Diencephalon (tissue), 1 donor: ENCODE results near the gene GDF15. TPM values are rescaled to one million over a fixed set of nuclear protein-coding genes. Genes with fewer than 3 reads are reported as not detected.

ENCODE experiments used
- small RNA-seq: library from RNA; depleted of rRNA; stranded (forward); fragments of <200 nt; gene quantifications from one replicate; pipeline ENCODE3, GENCODE V24; 2014
- total RNA-seq: library from RNA; depleted of rRNA; stranded (reverse); fragments of >200 nt; gene quantifications from one replicate; pipeline ENCODE4 v1.2.3, GENCODE V29; 2014

The GDF15 gene, protein sequence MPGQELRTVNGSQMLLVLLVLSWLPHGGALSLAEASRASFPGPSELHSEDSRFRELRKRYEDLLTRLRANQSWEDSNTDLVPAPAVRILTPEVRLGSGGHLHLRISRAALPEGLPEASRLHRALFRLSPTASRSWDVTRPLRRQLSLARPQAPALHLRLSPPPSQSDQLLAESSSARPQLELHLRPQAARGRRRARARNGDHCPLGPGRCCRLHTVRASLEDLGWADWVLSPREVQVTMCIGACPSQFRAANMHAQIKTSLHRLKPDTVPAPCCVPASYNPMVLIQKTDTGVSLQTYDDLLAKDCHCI
- 0.46 TPM for total RNA-seq

DNA sequence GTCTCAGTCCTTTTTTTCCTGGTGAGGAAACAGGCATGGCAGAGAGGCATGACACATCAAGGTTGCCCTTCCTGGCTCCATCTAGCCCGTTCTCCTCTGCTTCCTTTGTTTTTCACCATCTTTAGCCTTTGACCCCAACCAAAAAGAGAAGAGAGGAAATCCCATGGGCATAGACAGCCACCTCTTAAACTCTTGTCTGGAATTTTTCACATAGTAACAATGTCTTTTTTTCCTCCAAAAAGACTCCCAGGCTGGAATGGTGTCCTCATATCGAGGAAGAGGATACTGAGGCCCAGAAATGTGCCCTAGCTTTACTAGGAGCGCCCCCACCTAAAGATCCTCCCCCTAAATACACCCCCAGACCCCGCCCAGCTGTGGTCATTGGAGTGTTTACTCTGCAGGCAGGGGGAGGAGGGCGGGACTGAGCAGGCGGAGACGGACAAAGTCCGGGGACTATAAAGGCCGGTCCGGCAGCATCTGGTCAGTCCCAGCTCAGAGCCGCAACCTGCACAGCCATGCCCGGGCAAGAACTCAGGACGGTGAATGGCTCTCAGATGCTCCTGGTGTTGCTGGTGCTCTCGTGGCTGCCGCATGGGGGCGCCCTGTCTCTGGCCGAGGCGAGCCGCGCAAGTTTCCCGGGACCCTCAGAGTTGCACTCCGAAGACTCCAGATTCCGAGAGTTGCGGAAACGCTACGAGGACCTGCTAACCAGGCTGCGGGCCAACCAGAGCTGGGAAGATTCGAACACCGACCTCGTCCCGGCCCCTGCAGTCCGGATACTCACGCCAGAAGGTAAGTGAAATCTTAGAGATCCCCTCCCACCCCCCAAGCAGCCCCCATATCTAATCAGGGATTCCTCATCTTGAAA lies at the start of gene GDF15:
TSS of gene GDF15 (plus strand) at position 484 of the 868 bp plus-strand sequence. CDS start at position 516, 32 bp downstream.

DNA sequence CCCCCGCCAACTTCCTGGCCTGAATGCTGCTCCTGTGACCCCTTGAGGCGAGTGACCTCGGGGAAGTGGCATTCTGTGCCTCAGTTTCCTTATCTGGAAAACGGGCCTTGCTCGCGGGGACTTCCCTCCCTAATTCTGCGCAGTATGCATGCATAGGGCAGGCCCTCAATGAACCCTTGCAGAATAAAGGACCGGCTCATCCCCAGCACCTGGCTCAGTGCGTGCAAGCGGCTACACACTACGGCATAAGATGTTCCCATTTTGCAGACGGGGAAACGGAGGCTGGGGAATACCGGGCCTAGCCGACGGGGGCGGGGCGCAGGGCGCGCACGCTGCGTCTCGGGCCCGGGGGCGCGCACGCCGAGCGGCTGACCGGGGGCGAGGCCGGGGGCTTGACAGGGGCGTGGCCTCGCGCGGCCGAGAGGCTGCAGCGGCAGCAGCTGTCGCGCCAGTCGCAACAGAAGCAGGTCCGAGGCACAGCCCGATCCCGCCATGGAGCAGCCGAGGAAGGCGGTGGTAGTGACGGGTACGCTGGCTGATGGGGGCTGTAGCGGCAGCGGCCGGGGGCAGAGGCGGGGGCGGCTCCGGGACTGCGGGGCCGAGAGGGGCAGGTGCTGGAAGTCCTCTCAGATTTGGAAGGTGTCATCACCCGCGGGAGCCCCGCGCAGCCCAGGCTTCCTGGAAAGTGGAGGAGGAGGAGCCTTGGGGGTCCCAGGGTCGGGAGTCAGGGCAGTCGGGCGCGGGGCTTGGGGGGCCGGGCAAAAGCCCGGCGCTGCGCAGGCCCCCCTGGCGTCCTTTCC lies 45.6 kb upstream of the GDF15 start, which contains the start of gene PGPEP1:
TSS of gene PGPEP1 (plus strand) at position 409 of the 800 bp plus-strand sequence. CDS start at position 493, 84 bp downstream.

DNA sequence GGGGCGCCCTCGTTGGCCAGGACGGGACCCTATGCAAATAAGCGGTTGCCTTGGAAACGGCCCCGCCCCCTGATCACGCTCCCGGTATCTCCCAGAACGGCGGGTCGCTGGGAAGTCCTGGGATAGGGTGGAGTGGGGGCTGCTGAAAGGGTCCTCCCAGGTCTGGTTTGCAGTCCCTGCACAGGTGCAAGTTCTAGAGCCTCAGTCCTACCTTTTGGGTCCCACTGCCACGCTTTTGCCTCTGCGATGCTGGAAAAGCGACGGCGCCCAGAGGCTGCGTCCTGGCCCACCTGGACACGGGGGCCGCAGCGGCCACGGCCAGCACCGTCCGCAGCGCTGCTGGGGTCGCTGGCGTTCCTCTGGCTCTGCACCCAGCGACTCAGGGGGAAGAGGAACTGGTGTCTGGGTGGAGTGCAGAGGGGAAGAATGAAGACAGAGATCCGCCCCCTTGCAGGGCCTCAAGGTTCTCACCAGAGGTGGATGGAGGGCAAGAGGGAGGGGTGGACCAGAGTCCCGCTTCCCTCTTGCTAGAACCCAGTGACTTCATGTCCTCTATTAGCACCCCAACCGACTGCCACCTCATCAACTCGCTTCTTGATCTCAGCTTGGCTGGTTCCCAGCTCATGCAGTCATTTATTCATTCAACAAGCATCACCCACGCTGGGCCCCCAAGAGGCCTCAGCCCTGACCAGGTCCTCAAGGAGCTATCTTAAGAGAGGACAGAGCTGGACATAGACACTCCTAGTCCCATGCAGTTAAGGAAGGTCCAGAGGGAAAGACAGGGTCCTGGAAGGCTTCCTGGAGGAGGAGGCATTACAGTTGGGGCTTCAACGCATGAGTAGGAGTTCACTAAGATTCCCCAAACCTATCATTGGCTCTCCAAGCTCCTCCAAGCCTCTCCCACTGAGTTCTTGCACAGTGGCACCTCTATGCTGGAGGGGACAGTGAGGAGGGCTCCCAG lies 11.6 kb downstream of the GDF15 start, which contains the start of gene LRRC25:
TSS of gene LRRC25 (minus strand) at position 381 of the 961 bp plus-strand sequence. CDS start 659 bp downstream, outside the sequence.

DNA sequence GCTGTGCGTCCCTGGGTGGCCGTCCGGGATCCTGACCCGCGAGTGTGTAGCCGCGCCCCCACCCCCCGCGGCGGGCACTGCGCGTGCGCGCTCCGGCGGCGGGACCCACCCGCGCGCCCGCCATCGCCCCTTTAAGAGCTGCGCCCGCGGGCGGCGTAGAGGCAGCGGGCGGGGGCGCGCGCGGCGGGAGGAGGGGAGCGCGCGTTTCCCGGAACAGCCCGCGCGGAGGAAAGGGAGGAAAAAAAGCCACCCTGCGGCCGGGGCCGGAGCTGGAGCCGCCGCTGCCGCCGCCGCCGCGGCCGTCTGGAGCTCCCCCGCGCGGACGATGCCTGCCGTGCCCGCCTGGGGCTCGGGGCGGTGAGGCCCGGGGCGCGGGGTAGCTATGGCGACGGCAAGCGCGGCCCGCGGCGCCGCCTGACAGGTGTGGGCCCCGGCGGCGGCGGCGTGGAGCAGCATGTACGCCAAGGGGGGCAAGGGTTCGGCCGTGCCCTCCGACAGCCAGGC lies 33.3 kb downstream of the GDF15 start, which contains the start of gene SSBP4:
TSS of gene SSBP4 (plus strand) at position 204 of the 504 bp plus-strand sequence. CDS start at position 455, 251 bp downstream.

DNA sequence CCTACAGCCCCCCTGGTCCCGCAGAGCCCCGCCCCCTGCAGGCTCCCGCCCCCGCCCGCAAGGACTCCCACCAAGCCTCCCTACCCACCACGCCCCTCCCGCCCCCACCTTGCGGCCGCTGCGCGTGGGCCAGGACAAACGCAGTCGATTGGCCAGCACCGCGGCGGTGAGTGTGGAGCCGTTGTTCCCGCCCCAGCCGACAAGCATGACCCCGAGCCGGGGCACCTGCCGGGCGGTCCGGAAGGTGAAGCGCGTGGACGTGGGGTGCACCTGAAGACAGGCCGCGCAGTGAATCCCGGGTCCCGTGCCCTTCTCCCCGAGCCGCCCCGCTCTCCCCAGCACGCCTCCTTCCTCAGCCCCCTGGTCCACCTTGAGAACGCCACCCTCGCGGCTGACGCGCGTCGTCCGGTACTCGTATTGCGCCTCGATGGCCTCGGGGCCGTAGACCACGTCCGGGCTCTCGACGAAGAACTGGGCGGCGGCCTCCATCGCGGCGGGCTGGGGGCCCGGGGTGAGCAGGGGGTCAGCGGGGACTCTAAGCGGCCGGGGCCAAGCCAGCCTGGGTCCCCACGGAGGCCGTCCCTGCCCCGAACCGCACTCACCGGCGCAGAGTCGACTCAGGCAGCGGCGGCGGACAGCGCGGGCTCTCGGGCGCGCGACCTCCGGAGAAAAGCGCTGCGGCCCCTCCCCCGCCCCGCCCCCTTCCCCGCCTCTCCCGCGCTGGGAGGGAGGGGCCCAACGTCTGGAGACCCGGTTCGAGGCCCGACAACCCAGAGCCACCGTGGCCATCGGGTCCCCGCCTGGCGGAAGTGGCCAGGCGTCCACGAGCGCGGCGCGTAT lies 51.8 kb downstream of the GDF15 start, which contains the start of gene ISYNA1:
TSS of gene ISYNA1 (minus strand) at position 643 of the 840 bp plus-strand sequence. CDS start at position 489, 154 bp downstream.

Small RNA genes lying within 50 kb of the gene (small RNA-seq; reads per million reads assigned to genes)
- gene MIR3189, result not detected

Other genes starting within 250 kb of the GDF15 start
- 34.1 TPM for gene PIK3R2, start 233.0 kb upstream of the GDF15 start, total RNA-seq
- 1.4 TPM for gene IFI30, start 212.3 kb upstream of the GDF15 start, total RNA-seq
- gene MPV17L2, start 192.9 kb upstream of the GDF15 start, total RNA-seq, result 5.3 TPM
- gene RAB3A, start 182.1 kb upstream of the GDF15 start, total RNA-seq, result 72.0 TPM
- gene PDE4C, start 159.7 kb upstream of the GDF15 start, total RNA-seq, result 3.9 TPM
- 0.92 TPM for gene IQCN, start 111.7 kb upstream of the GDF15 start, total RNA-seq
- 83.3 TPM for gene JUND, start 104.5 kb upstream of the GDF15 start, total RNA-seq
- gene LSM4, start 63.1 kb upstream of the GDF15 start, total RNA-seq, result 79.8 TPM
- 16.1 TPM for gene PGPEP1, start 45.6 kb upstream of the GDF15 start, total RNA-seq
- gene LRRC25, start 11.5 kb downstream of the GDF15 start, total RNA-seq, result 1.2 TPM
- gene SSBP4, start 33.2 kb downstream of the GDF15 start, total RNA-seq, result 51.9 TPM
- gene ISYNA1, start 52.0 kb downstream of the GDF15 start, total RNA-seq, result 75.4 TPM
- 9.2 TPM for gene ELL, start 135.9 kb downstream of the GDF15 start, total RNA-seq
- 171 TPM for gene FKBP8, start 157.4 kb downstream of the GDF15 start, total RNA-seq
- gene KXD1, start 171.7 kb downstream of the GDF15 start, total RNA-seq, result 25.8 TPM
- gene UBA52, start 185.7 kb downstream of the GDF15 start, total RNA-seq, result 632 TPM
- gene REX1BD, start 202.6 kb downstream of the GDF15 start, total RNA-seq, result 20.8 TPM
- 3.0 TPM for gene CRLF1, start 220.6 kb downstream of the GDF15 start, total RNA-seq
- 90.2 TPM for gene TMEM59L, start 226.7 kb downstream of the GDF15 start, total RNA-seq